ENCODE results near the gene HCRTR1. TPM values are rescaled to one million over a fixed set of nuclear protein-coding genes. Genes with fewer than 3 reads are reported as not detected.

HCRTR1 gene
- total RNA-seq, 1 donor from 2014 or later = not detected

- no peak for DNase-seq (ENCODE audit: low read depth)
These were observed 9.0 kb downstream of the HCRTR1 start for GRCh38 chr1:31626223-31627207.

DNA sequence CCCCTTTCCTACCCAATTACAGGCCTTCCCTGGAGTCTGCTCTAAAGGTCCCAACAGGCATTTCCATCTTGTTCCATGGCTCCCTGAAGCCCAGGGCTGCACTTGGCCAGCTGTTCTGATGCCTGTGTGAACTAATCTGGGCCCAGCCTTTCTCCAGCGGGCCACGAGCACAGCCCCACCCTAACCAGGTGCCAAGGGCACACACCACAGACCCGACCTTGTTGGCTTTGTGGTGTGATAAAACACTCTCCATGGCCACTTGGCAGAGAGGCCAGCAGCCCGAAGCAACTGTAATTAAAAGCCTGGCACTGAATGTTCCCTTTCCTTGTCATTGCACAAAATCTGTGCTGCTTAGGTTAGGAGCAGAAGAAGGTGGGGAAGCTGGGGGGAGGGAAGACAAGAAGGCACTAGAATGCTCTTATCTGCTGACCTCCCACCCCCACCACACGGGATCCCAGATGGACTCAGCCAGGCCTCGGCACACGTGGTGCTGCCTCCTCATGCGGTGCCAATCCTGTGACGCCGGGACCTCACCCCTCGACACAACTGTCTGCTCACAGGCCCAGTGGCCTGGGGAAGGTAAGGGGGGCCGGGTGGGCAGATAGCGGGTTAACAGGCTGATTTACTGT is 9.9 kb downstream of the HCRTR1 start:
- DNase-seq (ENCODE audit: low read depth) = peak; percentile 54

GRCh38 chr1:31627930-31628559 is 10.6 kb downstream of the HCRTR1 start:
- DNase-seq (ENCODE audit: low read depth) = no peak

DNA sequence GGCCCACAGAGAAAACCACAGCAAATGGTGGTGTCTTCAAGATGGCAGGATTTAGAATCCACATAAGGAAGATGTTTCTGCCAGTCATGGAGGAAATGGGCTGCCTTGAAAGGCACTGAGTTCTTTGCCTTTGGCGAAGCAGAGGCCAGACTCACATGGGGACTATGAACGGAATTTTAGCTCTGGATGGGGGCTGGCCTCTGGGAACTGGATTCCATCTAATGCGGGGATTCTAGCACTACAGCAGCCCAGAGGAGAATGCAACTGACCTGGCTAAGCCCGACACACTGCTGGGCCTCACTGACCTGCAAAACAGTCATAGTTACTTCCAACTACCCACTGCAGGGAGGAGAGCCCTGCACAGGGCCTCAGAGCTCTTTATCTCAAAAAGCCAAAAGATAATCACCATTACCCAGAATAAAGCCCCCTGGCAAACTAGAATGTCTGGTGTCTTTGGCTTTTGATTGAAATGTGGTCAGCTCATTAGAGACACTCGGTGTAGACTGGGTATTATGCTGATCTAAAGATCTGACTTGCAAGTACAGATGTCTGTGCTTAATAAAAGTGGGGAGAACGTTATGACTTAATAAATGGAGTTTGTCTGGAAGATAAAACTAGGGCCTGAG is 11.6 kb downstream of the HCRTR1 start:
- DNase-seq (ENCODE audit: low read depth) = no peak

GRCh38 chr1:31632649-31633048 is 15.2 kb downstream of the HCRTR1 start:
- no peak for DNase-seq (ENCODE audit: low read depth)

DNA sequence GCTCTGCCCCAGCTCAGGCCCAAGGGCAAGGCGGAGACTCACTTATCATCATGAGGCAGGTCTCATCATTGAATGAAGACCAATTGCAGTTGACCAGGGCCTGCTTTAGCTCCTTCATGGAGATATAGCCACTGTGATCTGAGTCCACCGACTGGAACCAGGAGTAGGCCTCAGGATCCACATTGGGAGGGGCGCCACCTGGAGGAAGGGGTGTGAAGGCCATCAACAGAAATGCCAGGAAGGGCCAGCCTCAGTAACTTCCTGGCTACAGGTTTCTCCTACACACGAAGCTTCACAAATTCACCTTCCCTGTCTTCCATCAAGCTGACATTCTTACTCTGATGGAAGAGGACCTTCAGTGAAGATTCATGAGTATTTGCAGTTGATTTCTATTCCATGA is 15.6 kb downstream of the HCRTR1 start:
- no peak for DNase-seq (ENCODE audit: low read depth)

DNA sequence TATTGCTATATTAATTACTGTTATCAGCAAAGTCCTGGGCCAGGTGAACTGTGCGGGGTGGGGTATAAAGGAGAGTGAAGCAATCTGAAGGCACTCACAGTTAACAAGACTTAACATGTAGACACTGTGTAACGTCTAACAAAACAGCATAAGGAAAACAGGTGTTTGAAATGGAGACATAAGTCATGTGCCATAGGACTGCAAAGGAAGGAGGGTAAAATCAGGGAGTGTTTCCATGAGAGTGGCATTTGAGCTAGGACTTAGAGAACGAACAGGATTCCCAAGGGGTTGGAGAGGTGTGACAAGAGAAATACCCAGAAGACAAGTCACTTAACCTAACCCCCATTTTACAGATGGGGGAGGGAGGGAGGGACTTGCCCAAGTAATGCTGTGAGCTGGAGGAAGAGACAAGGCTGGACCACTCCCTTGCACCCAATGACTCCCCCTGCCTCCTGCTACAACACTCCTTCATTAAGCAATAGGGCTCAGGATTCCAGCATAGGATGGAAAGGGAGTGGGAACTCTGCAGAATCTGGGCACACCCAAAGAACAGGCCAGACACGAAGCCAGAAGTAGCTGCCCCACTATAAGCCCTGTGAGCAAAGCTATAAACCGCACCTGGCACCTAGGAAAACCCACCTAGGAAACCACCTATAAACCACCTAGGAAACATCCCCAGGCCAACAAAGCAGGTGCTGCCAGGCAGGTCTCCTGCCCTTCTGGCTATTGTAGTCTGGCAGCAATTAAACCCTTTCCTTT is 20.6 kb downstream of the HCRTR1 start:
- DNase-seq (ENCODE audit: low read depth) = no peak

GRCh38 chr1:31639543-31639942 is 22.1 kb downstream of the HCRTR1 start:
- DNase-seq (ENCODE audit: low read depth) = peak; percentile 76

DNA sequence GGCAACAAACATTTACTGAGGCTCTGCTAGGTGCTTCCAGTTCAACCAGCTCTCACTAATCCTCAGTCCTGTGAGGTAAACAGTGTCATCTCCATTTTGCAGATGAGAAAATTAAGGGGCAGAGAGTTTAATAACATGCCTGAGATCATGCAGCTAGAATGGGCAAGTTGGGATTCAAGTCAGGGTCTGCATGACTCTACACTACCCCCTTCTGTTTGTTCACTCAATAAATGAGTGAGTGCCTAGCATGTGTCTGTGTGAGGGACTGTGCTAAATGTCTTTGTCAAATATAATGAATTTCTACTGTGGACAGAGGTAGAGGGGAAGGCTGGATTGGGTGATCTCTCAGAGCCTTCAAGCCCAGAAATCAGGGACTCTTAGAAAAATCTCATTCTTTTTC is 22.7 kb downstream of the HCRTR1 start:
- no peak for DNase-seq (ENCODE audit: low read depth)

DNA sequence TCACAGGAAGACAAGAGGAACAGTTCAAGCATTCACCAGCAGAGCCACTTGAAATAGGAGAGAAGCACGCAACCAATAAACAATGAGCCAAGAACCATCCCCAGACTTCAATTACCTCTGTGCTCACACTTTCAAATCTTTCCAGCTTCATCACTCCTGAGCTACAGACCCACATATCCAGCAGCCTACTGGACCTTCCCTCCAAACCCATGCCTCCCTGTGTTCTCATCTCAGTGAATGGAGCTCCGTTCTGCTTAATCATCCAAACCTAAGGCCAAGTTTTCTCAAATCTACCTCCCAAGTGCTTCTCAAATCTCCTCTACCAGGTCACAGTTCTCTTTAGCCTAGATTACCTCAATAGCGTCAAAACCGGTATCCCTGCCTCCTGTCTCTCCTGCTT is 23.5 kb downstream of the HCRTR1 start:
- DNase-seq (ENCODE audit: low read depth) = no peak

- no peak for DNase-seq (ENCODE audit: low read depth)
These were observed 24.9 kb downstream of the HCRTR1 start for GRCh38 chr1:31642366-31642765.

- no peak for DNase-seq (ENCODE audit: low read depth)
These were observed 25.4 kb downstream of the HCRTR1 start for GRCh38 chr1:31642897-31643296.

DNA sequence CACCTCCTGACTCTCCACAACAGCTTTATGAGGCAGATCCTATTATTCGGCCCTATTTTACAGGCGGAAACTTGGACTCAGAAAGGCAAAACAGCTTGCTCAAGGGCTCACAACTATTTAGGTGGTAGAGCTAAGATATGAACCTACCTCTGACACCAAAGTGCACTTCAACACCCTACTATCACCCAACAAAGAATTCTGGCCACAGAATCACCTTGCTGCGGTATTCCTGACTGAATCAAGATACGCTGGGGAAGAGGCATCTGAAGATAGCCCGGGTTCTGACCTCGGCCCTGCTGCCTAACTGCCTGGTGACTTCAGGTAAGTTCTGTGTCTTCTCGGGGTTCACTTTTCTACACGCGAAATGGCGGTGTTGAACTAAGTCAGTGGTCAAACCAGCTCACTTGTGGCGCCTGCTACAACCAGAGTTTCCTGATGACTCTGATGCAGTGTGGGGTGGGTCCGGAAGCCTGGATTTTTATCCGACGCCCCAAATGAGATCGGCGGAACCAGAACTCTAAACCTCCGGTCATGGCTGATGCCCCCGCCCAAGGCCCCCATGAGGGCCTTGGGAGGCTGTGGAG is 26.6 kb downstream of the HCRTR1 start:
- no peak for DNase-seq (ENCODE audit: low read depth)

DNA sequence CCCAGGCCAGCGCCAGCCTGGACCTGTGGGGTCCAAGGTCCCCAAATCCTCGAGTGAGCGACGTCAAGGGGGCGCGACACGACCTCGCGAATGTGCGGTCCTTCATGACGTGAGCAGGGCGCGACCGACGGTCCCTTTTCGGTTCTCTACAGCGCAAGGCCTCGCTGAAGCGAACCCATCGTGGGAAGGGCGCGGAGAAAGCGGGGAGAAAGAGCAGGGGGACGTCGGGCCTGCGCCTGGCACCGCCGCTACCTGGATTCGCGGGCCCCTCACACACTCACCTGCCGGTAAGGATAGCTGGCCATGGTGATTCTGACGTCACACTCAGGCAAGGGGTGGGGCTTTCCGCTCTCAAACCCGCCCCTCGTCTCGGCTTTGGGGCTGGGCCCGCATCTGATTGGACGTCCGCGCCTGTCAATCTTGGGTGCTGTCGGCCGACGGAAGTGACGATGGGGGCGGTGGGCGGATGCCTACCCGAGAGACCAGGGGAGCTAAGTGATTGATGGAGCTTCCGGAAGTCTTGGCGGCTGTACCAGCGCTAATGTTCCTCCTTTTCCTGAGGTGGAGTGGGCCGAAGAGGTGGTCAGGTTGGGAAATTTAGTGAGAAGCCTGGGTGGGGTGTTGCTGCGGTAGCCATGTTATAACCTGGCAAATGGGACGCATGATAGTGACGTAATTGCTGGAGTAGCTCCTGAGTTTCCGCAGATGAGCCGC is 27.2 kb downstream of the HCRTR1 start, which contains the start of gene PEF1:
TSS of gene PEF1 (minus strand) at position 317 of the 714 bp plus-strand sequence. CDS start at position 305, 12 bp downstream.
- DNase-seq (ENCODE audit: low read depth) = peak; percentile 94

DNA sequence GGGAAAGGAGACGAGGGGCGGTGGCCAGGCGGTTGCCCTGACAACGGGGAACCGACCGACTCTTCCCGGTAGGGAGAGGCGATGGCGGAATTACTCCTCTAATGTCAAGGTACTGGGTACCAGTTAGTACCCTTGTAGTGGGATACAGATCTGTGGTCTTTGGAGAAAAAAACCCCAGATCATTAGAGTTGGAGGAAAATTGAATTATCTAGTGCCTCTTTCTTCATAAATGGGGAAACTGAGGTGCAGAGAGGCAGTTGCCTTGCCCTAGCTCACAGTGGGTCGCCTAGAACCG is 27.7 kb downstream of the HCRTR1 start:
- no peak for DNase-seq (ENCODE audit: low read depth)

GRCh38 chr1:31646259-31646960 is 28.9 kb downstream of the HCRTR1 start:
- no peak for DNase-seq (ENCODE audit: low read depth)

DNA sequence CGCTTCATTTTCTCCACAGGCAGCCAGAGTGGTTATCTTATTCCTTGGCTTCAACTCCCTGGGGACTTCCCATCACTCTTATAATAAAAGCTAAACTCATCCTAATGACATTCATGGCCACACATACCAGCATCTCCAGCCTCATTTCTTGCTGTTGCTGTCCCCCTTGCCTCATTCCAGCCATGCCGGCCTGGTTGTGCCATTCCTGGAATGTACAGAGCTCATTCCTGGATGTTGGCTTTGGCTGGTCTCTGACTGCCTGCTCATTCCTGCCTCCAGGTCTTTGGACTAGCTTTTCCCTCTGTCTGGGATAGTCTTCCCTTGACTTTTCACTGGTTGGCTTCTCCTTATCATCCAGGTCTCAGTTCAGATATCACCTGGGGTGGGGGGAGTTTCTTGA is 29.6 kb downstream of the HCRTR1 start:
- no peak for DNase-seq (ENCODE audit: low read depth)

DNA sequence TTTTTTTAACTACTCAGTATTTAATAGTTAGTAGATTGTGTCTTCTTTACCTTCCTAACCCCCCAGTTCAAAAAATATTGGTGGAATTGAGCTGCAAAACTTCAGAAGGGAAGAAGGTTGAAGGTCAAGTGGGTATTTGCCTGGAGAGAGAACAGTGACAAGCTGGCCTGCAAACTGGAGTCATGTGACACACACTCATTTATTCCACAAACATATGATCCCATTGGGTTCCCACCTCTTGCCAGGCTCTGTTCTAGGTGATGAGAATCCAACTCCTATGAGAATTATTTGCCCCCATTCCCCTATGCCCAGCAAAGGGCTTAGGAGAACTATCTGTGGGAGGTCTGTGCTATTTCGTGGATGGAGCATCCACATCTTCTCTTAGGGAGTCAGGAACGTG is 30.7 kb downstream of the HCRTR1 start:
- no peak for DNase-seq (ENCODE audit: low read depth)

GRCh38 chr1:31648641-31649357 is 31.3 kb downstream of the HCRTR1 start:
- DNase-seq (ENCODE audit: low read depth) = peak; percentile 73
